H1 (cell line): ENCODE measurements around the gene MDH1B. TPM values are rescaled to one million over a fixed set of nuclear protein-coding genes. Genes with fewer than 3 reads are reported as not detected.

Experiments used
- CTCF ChIA-PET: fragments of 300-600 bp; sonication (Branson Sonifier 250); formaldehyde crosslinking; loops from one replicate; lab custom pipeline; 2021; ENCODE audit not compliant: partially characterized antibody; lab: Charles Lee
- POLR2A ChIA-PET: fragments of 300-600 bp; sonication (Branson Sonifier 250); formaldehyde crosslinking; loops from one replicate; lab custom pipeline; 2021; ENCODE audit warnings: inconsistent platforms; ENCODE audit not compliant: partially characterized antibody; lab: Charles Lee
- DNase-seq, 2 experiments: peaks; one replicate each; pipeline versions ENCODE4 v3.0.0 to v3.0.0-alpha.2; 2010 to 2022; ENCODE audit warnings: low spot score in 2 of 2, low read depth in 1 of 2, mixed read lengths in 1 of 2
- FAIRE-seq: peaks from 2 replicates; lab custom pipeline; 2011; peaks lifted over from hg19 to GRCh38; lab: Jason Lieb, UNC
- H2AFZ ChIP-seq: 2 replicates; pipeline ENCODE4 v1.8.1; 2012; ENCODE audit warnings: low read length, inconsistent platforms
- H2AK5ac ChIP-seq: 2 replicates; pipeline ENCODE4 v1.6.1; 2013; ENCODE audit warnings: low read depth, low read length
- H2BK120ac ChIP-seq: replicated peaks from 2 replicates; pipeline ENCODE3; 2013; ENCODE audit warnings: low read depth, low read length, inconsistent platforms
- H2BK12ac ChIP-seq: 2 replicates; pipeline ENCODE4 v1.6.1; 2013; ENCODE audit warnings: low read depth, low read length
- H2BK15ac ChIP-seq: 2 replicates; pipeline ENCODE4 v1.6.1; 2013; ENCODE audit warnings: low read length
- H2BK20ac ChIP-seq: 2 replicates; pipeline ENCODE4 v1.6.1; 2013; ENCODE audit warnings: low read length
- H2BK5ac ChIP-seq: 2 replicates; pipeline ENCODE4 v1.6.1; 2013; ENCODE audit warnings: low read depth, low read length
- H3K14ac ChIP-seq: 2 replicates; pipeline ENCODE4 v1.6.1; 2013; ENCODE audit warnings: inconsistent platforms; ENCODE audit not compliant: insufficient read length
- H3K18ac ChIP-seq: 2 replicates; pipeline ENCODE4 v1.6.1; 2013; ENCODE audit warnings: low read length; ENCODE audit errors: extremely low read depth
- H3K23ac ChIP-seq: 2 replicates; pipeline ENCODE4 v1.6.1; 2013; ENCODE audit warnings: inconsistent platforms; ENCODE audit not compliant: insufficient read length
- H3K23me2 ChIP-seq: 2 replicates; pipeline ENCODE4 v1.6.1; 2013; ENCODE audit warnings: low read depth, low read length
- H3K27ac ChIP-seq: 2 replicates; pipeline ENCODE4 v1.6.1; 2011; ENCODE audit warnings: low read depth, low read length, inconsistent platforms
- H3K27me3 ChIP-seq, 4 experiments: replicated peaks in 1 of 4; 1 replicate in 1 of 4; 2 replicates in 3 of 4; pipeline versions ENCODE4 v1.6.1 to v1.8.1; 2011 to 2013; ENCODE audit warnings: low read length in 3 of 4, mild to moderate bottlenecking in 3 of 4, inconsistent platforms in 2 of 4, mixed read lengths in 2 of 4, moderate library complexity in 1 of 4; ENCODE audit not compliant: control insufficient read depth in 3 of 4, insufficient read depth in 3 of 4; ENCODE audit errors: extremely low read depth in 1 of 4
- H3K36me3 ChIP-seq, 4 experiments: 2 replicates each; pipeline versions ENCODE4 v1.6.1 to v1.8.1; 2011 to 2013; ENCODE audit warnings: mild to moderate bottlenecking in 4 of 4, low read length in 3 of 4, moderate library complexity in 2 of 4, control low read depth in 1 of 4, inconsistent platforms in 1 of 4; ENCODE audit not compliant: insufficient read depth in 4 of 4, control insufficient read depth in 2 of 4
- H3K4ac ChIP-seq: replicated peaks from 2 replicates; pipeline ENCODE3; 2013; ENCODE audit warnings: low read length, low read depth, mixed read lengths, inconsistent platforms; ENCODE audit not compliant: insufficient read length
- H3K4me1 ChIP-seq, 4 experiments: replicated peaks in 1 of 4; 1 replicate in 1 of 4; 2 replicates in 3 of 4; pipeline versions ENCODE4 v1.6.1 to v1.8.1; 2011 to 2013; ENCODE audit warnings: low read length in 3 of 4, inconsistent platforms in 2 of 4, mixed read lengths in 1 of 4; ENCODE audit not compliant: insufficient read depth in 4 of 4, control insufficient read depth in 3 of 4
- H3K4me2 ChIP-seq, 2 experiments: 2 replicates each; pipeline versions ENCODE4 v1.6.1 to v1.8.1; 2011 to 2013; ENCODE audit warnings: low read depth in 2 of 2, low read length in 2 of 2, control low read depth in 1 of 2, inconsistent platforms in 1 of 2, mild to moderate bottlenecking in 1 of 2; ENCODE audit not compliant: insufficient read depth in 1 of 2
- H3K4me3 ChIP-seq, 4 experiments: fragments of 200-600, 300-600 bp in 1 of 4; sonication (generic), shearing (Covaris generic), sonication (Bioruptor Twin) in 1 of 4; 2 replicates each; pipeline versions ENCODE4 v1.5.1 to v1.8.1; 2011 to 2016; ENCODE audit warnings: low read length in 4 of 4, low read depth in 3 of 4, control low read depth in 2 of 4, inconsistent platforms in 2 of 4, mild to moderate bottlenecking in 2 of 4, mixed read lengths in 1 of 4, moderate library complexity in 1 of 4; ENCODE audit not compliant: insufficient read depth in 2 of 4; ENCODE audit errors: extremely low read depth in 1 of 4
- H3K56ac ChIP-seq: replicated peaks from 2 replicates; pipeline ENCODE3; 2013; ENCODE audit warnings: low read depth, mild to moderate bottlenecking, mixed read lengths, low read length, inconsistent platforms; ENCODE audit not compliant: insufficient read length
- H3K79me1 ChIP-seq: 2 replicates; pipeline ENCODE4 v1.6.1; 2013; ENCODE audit warnings: low read depth, low read length, control low read depth
- H3K79me2 ChIP-seq, 2 experiments: 2 replicates each; pipeline versions ENCODE4 v1.6.1 to v1.8.1; 2012 to 2013; ENCODE audit warnings: low read length in 2 of 2, mild to moderate bottlenecking in 2 of 2, inconsistent platforms in 1 of 2; ENCODE audit not compliant: insufficient read depth in 2 of 2, control insufficient read depth in 1 of 2
- H3K9ac ChIP-seq, 4 experiments: replicated peaks in 1 of 4; 1 replicate in 1 of 4; 2 replicates in 3 of 4; pipeline versions ENCODE4 v1.6.1 to v1.8.1; 2011 to 2013; ENCODE audit warnings: low read depth in 3 of 4, low read length in 3 of 4, control low read depth in 2 of 4, mild to moderate bottlenecking in 2 of 4, moderate library complexity in 2 of 4, inconsistent platforms in 1 of 4; ENCODE audit errors: extremely low read depth in 1 of 4
- H3K9me3 ChIP-seq, 2 experiments: 2 replicates each; pipeline versions ENCODE4 v1.6.1 to v1.8.1; 2012 to 2013; ENCODE audit warnings: mild to moderate bottlenecking in 2 of 2, moderate library complexity in 2 of 2, control low read depth in 1 of 2, inconsistent platforms in 1 of 2, low read depth in 1 of 2, low read length in 1 of 2, mixed read lengths in 1 of 2; ENCODE audit not compliant: insufficient read depth in 2 of 2
- H4K20me1 ChIP-seq, 2 experiments: replicated peaks in 1 of 2; 2 replicates each; pipeline versions ENCODE3 to v1.8.1; 2011 to 2013; ENCODE audit warnings: inconsistent platforms in 2 of 2, low read length in 2 of 2, mild to moderate bottlenecking in 1 of 2; ENCODE audit not compliant: insufficient read depth in 2 of 2, control insufficient read depth in 1 of 2
- H4K5ac ChIP-seq: 2 replicates; pipeline ENCODE4 v1.6.1; 2013; ENCODE audit warnings: low read length, low read depth, mixed read lengths, inconsistent platforms; ENCODE audit not compliant: insufficient read length
- H4K8ac ChIP-seq: 2 replicates; pipeline ENCODE4 v1.8.0; 2013; ENCODE audit warnings: mild to moderate bottlenecking, moderate library complexity, low read length, inconsistent platforms; ENCODE audit not compliant: insufficient read depth; ENCODE audit errors: extremely low read depth
- H4K91ac ChIP-seq: replicated peaks from 2 replicates; pipeline ENCODE3; 2013; ENCODE audit warnings: low read length, mixed read lengths, inconsistent platforms; ENCODE audit not compliant: insufficient read length
- ASH2L ChIP-seq: fragments of 200-600, 300-600 bp; sonication (generic); IDR thresholded peaks from one replicate; pipeline ENCODE4 v1.7.1; 2017; ENCODE audit warnings: low read length
- CHD2 ChIP-seq: IDR thresholded peaks from 2 replicates; pipeline ENCODE4 v1.6.1; 2012; ENCODE audit warnings: low read length, improper control_type of control experiment
- KDM1A ChIP-seq: fragments of 200-600, 300-600 bp; sonication (generic); IDR thresholded peaks from 2 replicates; pipeline ENCODE4 v1.7.1; 2016; ENCODE audit warnings: mild to moderate bottlenecking, low read length, borderline replicate concordance
- SUZ12 ChIP-seq: fragments of 200-600 bp; sonication (generic); IDR thresholded peaks from 2 replicates; pipeline ENCODE4 v1.6.1; 2012; ENCODE audit warnings: mild to moderate bottlenecking, inconsistent platforms, low read length, moderate library complexity, mixed read lengths
- TAF7 ChIP-seq: optimal IDR thresholded peaks from 2 replicates; pipeline ENCODE3; 2011; ENCODE audit warnings: low read depth, mild to moderate bottlenecking, inconsistent platforms, low read length, moderate library complexity, borderline replicate concordance
- WGBS, 2 experiments: shearing (Covaris generic) in 1 of 2; methylation state at CpG; one replicate each; pipeline versions ENCODE4 v1.1.6 to v1.1.7; 2013 to 2015; ENCODE audit warnings: low lambda C conversion rate in 2 of 2, mixed read lengths in 2 of 2, inconsistent platforms in 1 of 2, low coverage in 1 of 2, missing lambda C conversion rate in 1 of 2; ENCODE audit not compliant: insufficient replicate concordance in 2 of 2, insufficient coverage in 1 of 2, insufficient read length in 1 of 2; ENCODE audit errors: extremely low coverage in 1 of 2, missing lambda C conversion rate in 1 of 2; 5-methylcytosine and 5-hydroxymethylcytosine counted together
- polyA plus RNA-seq, 7 experiments: library from polyadenylated mRNA; depleted of rRNA in 3 of 7; stranded (reverse) in 5 of 7; unstranded in 2 of 7; fragments of >200 nt in 5 of 7; fragments of 200-250 nt in 2 of 7; gene quantifications; 1 replicate in 5 of 7; 2 replicates in 1 of 7; 4 replicates in 1 of 7; pipeline versions ENCODE4 v1.2.1 to v1.2.3, GENCODE V29; 2011 to 2013; ENCODE audit warnings: missing spikeins in 2 of 7, mixed read lengths in 2 of 7
- total RNA-seq: library from RNA; stranded (reverse); fragmentation: NEBNext Ultra II Directional; extraction: Animal tissue kit (Norgen Biotek cat#: 25700); gene quantifications from 2 replicates; pipeline ENCODE4 v1.2.1, GENCODE V29; 2021
- TF ChIP-seq, protein P1 (sequence below): IDR thresholded peaks from 2 replicates; pipeline ENCODE4 v1.6.1; 2011; ENCODE audit warnings: low read depth, mild to moderate bottlenecking, low read length; ENCODE audit not compliant: insufficient read depth

MDH1B gene
- total and polyA plus RNA-seq, 2 of the 8 experiments (the other 6 are each of a cell fraction or from before 2014, with no cell fraction given): 1.5 to 2.1 TPM

DNA sequence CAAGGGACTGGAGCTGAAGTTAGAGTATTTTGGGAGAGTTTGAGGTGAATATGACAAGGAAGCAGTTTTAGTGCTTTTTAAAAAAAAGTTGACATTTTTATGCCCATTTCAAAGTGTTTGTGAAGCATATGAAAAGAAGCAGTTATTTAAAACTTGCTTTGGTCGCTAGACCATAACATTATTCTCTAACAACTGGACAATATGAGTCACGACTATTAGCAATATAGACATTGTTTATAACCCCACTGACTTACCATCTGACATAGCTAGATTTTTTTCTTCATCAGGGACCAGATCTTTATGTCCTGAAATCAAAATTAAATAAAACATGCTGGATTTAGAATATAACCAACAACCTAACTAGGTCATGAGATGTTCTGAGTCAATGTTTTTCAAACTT, 24.3 kb downstream of the MDH1B start:
- no peak overlapping the region for H2BK20ac ChIP-seq
- H3K27ac ChIP-seq: no peak overlapping the region
- H3K4me1 ChIP-seq: no peaks in the 10 kb centered on the region
- no peak overlapping the region for H2BK120ac ChIP-seq
- no peaks in the 10 kb centered on the region for H3K9me3 ChIP-seq
- no peak overlapping the region for H2BK5ac ChIP-seq
- DNase-seq: no peak
- no peaks in the 10 kb centered on the region for H3K36me3 ChIP-seq
- H3K27me3 ChIP-seq: no peaks in the 10 kb centered on the region
- no peak overlapping the region for H3K4me3 ChIP-seq
- no peak overlapping the region for H3K56ac ChIP-seq
- no peak for TF ChIP-seq TAF7
- TF ChIP-seq KDM1A: no peak
- TF ChIP-seq ASH2L: no peak
- no peak for TF ChIP-seq CHD2
- no peak for TF ChIP-seq SUZ12
- TF ChIP-seq, protein P1, sequence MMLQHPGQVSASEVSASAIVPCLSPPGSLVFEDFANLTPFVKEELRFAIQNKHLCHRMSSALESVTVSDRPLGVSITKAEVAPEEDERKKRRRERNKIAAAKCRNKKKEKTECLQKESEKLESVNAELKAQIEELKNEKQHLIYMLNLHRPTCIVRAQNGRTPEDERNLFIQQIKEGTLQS: no peak
- no peak overlapping the region for H4K8ac ChIP-seq
- no peak overlapping the region for H3K14ac ChIP-seq
- H3K79me1 ChIP-seq: no peaks in the 10 kb centered on the region
- no peaks in the 10 kb centered on the region for H3K23me2 ChIP-seq
- POLR2A ChIA-PET: no interaction called here
- no peak overlapping the region for H4K91ac ChIP-seq
- H3K79me2 ChIP-seq: no peaks in the 10 kb centered on the region
- H3K18ac ChIP-seq: no peak overlapping the region
- H2AK5ac ChIP-seq: no peak overlapping the region
- H4K5ac ChIP-seq: no peak overlapping the region
- no peak overlapping the region for H2BK12ac ChIP-seq
- H3K4me2 ChIP-seq: no peak overlapping the region
- no peak overlapping the region for H2BK15ac ChIP-seq
- H3K9ac ChIP-seq: no peak overlapping the region
- WGBS, 2 experiments: 80% methylated on average over 2 of the region's 2 CpGs; no CpG with 5 or more reads in 1 of the 2 experiments
- no peak for FAIRE-seq
- no peaks in the 10 kb centered on the region for H4K20me1 ChIP-seq
- CTCF ChIA-PET: no interaction called here
- H3K4ac ChIP-seq: no peak overlapping the region
- H2AFZ ChIP-seq: no peak overlapping the region
- H3K23ac ChIP-seq: no peak overlapping the region
